Ovary (tissue), 9 donors: ENCODE measurements around the gene L3MBTL2. TPM values are rescaled to one million over a fixed set of nuclear protein-coding genes. Genes with fewer than 3 reads are reported as not detected.

Source experiments
- DNase-seq, 5 donors: peaks; one replicate each; pipeline ENCODE4 v3.0.0-alpha.2; 2019 to 2020
- H3K27ac ChIP-seq, 2 donors: fragments of 200-600 bp; one replicate each; pipeline versions ENCODE4 v1.5.1 to v1.8.0; 2019 to 2022
- H3K27me3 ChIP-seq: fragments of 200-600 bp; one replicate; pipeline ENCODE4 v1.8.0; 2022
- H3K36me3 ChIP-seq: fragments of 200-600 bp; sonication (generic); one replicate; pipeline ENCODE4 v1.5.1; 2019
- H3K4me1 ChIP-seq: one replicate; pipeline ENCODE4 v1.8.1; 2013; ENCODE audit warnings: mild to moderate bottlenecking, moderate library complexity; ENCODE audit not compliant: insufficient read depth
- H3K4me3 ChIP-seq: fragments of 200-600 bp; sonication (generic); one replicate; pipeline ENCODE4 v1.5.1; 2017
- H3K9me3 ChIP-seq, 2 donors: fragments of 200-600 bp in 1 of 2; sonication (generic) in 1 of 2; one replicate each; pipeline versions ENCODE4 v1.5.1 to v1.8.1; 2013 to 2019; ENCODE audit warnings: mild to moderate bottlenecking in 1 of 2, moderate library complexity in 1 of 2
- CTCF ChIP-seq, 3 donors: fragments of 450-650 bp in 2 of 3; fragments of 200-600 bp in 1 of 3; IDR thresholded peaks; one replicate each; pipeline versions ENCODE4 v1.5.1 to v1.8.0; 2016 to 2022; ENCODE audit warnings: antibody characterized with exemption in 3 of 3, mild to moderate bottlenecking in 1 of 3
- EP300 ChIP-seq: sonication (generic); formaldehyde crosslinking; IDR thresholded peaks from one replicate; pipeline ENCODE4 v1.6.1; 2017; ENCODE audit warnings: antibody characterized with exemption
- POLR2A ChIP-seq: fragments of 450-650 bp; IDR thresholded peaks from one replicate; pipeline ENCODE4 v1.6.1; 2017; ENCODE audit warnings: antibody characterized with exemption, mild to moderate bottlenecking, moderate library complexity
- WGBS, 3 donors: extraction: QIAGEN DNeasy Blood & Tissue Kit in 1 of 3; methylation state at CpG; one replicate each; pipeline versions ENCODE4 v1.1.5 to v1.1.7; 2013 to 2017; 5-methylcytosine and 5-hydroxymethylcytosine counted together
- intact Hi-C, 4 donors: fragments of 100-400 bp; cut with DNase I; formaldehyde crosslinking; loops; one replicate each; pipeline versions ENCODE4 v1.11.0 to v1.15.1; 2022 to 2023
- polyA plus RNA-seq, 2 donors: library from polyadenylated mRNA; stranded (reverse); fragments of 200-250 nt in 1 of 2; fragments of 350-450 nt in 1 of 2; fragmentation: Illumina TruSeq in 1 of 2; extraction: RNeasy Lipid Tissue Mini Kit (QIAGEN cat#74804) in 1 of 2; gene quantifications; one replicate each; pipeline ENCODE4 v1.2.3, GENCODE V29; 2013 to 2014
- total RNA-seq, 7 donors: library from RNA; depleted of rRNA in 2 of 7; stranded (reverse); fragments of >200 nt in 2 of 7; fragmentation: NEBNext Ultra II Directional in 3 of 7; extraction: Animal tissue kit (Norgen Biotek cat#: 25700) in 3 of 7; gene quantifications; one replicate each; pipeline versions ENCODE4 v1.1.0 to v1.2.4, GENCODE V29; 2016 to 2023
- donor health status: DM: no; HTN: no; CAD: no; lungs with moderate emphysema.
- donor health status: DM: no; HTN: no; CAD: no.
- donor health status: Bipolar disorder and iron deficiency.
- donor health status: DM: yes; HTN: yes; CAD: no.
- donor health status: DM: no; HTN: no; CAD: no.
- donor health status: DM: yes; HTN: yes; CAD: no.

L3MBTL2 gene
- total and polyA plus RNA-seq, 9 donors: 8.9 to 32.1 (median 25.3) TPM

- no peak for DNase-seq
- TF ChIP-seq CTCF (IDR thresholded peaks at IDR 0.05) (no peak), POLR2A (no peak), EP300 (no peak)
- H3K27me3 ChIP-seq: no peaks in the 10 kb centered on the region
- H3K27ac ChIP-seq: no peak overlapping the region
- H3K9me3 ChIP-seq: no peaks in the 10 kb centered on the region
- H3K4me3 ChIP-seq: no peak overlapping the region
- no peaks in the 10 kb centered on the region for H3K36me3 ChIP-seq
- 85 to 91% (median 86%) methylated on average over 2 of the region's 2 CpGs for WGBS, 3 donors
- intact Hi-C loops: no loop called here
- peaks cover 6% of the 10 kb centered on the region for H3K4me1 ChIP-seq
Observed at GRCh38 chr22:41203118-41203517, 2.0 kb upstream of the L3MBTL2 start.

GRCh38 chr22:41204066-41204465 is 1.0 kb upstream of the L3MBTL2 start:
- Histone ChIP-seq H3K9me3 (no peaks in the 10 kb centered on the region), H3K27me3 (no peaks in the 10 kb centered on the region), H3K4me3 (no peak overlapping the region), H3K27ac (no peak overlapping the region), H3K36me3 (no peaks in the 10 kb centered on the region), H3K4me1 (peaks cover 6% of the 10 kb centered on the region)
- 59 to 67% (median 64%) methylated on average over 6 of the region's 6 CpGs for WGBS, 3 donors
- no peak for DNase-seq
- intact Hi-C loops: no loop called here
- TF ChIP-seq CTCF (IDR thresholded peaks at IDR 0.05) (no peak), EP300 (no peak), POLR2A (no peak)

GRCh38 chr22:41206719-41207118 is 1.6 kb downstream of the L3MBTL2 start:
- Histone ChIP-seq H3K4me3 (no peak overlapping the region), H3K4me1 (peaks cover 6% of the 10 kb centered on the region), H3K36me3 (no peaks in the 10 kb centered on the region), H3K27me3 (no peaks in the 10 kb centered on the region), H3K27ac (no peak overlapping the region), H3K9me3 (no peaks in the 10 kb centered on the region)
- no peak for DNase-seq
- TF ChIP-seq CTCF (IDR thresholded peaks at IDR 0.05) (no peak), EP300 (no peak), POLR2A (no peak)
- intact Hi-C loops: no loop called here
- WGBS, 3 donors: 90 to 94% (median 91%) methylated on average over 9 of the region's 9 CpGs

- Histone ChIP-seq H3K27me3 (no peaks in the 10 kb centered on the region), H3K4me3 (no peak overlapping the region), H3K27ac (no peak overlapping the region), H3K9me3 (no peaks in the 10 kb centered on the region), H3K36me3 (no peaks in the 10 kb centered on the region), H3K4me1 (peaks cover 7% of the 10 kb centered on the region)
- intact Hi-C loops: no loop called here
- no peak for DNase-seq
- 98 to 99% (median 98%) methylated on average over 10 of the region's 10 CpGs for WGBS, 3 donors
- TF ChIP-seq POLR2A (no peak), CTCF (IDR thresholded peaks at IDR 0.05) (no peak), EP300 (no peak)
Observed at GRCh38 chr22:41215409-41215808, 10.3 kb downstream of the L3MBTL2 start.

GRCh38 chr22:41215926-41216325 is 10.8 kb downstream of the L3MBTL2 start:
- intact Hi-C loops: no loop called here
- Histone ChIP-seq H3K36me3 (no peaks in the 10 kb centered on the region), H3K27ac (no peak overlapping the region), H3K4me1 (peaks cover 7% of the 10 kb centered on the region), H3K27me3 (no peaks in the 10 kb centered on the region), H3K9me3 (no peaks in the 10 kb centered on the region), H3K4me3 (no peak overlapping the region)
- no peak for TF ChIP-seq POLR2A
- TF ChIP-seq EP300: no peak
- TF ChIP-seq CTCF (IDR thresholded peaks at IDR 0.05): no peak
- 91 to 94% (median 94%) methylated on average over 7 of the region's 7 CpGs for WGBS, 3 donors
- DNase-seq: no peak
